Stimulated activated CD4-positive, alpha-beta T cell treated with anti-CD3 and anti-CD28 coated beads, Interleukin-12 subunit alpha, Interleukin-12 subunit beta, amount 100 ng/mL, for 24 hours (primary cell): ENCODE results near the gene KDM8.

Experiments used
- DNase-seq, 2 experiments: peaks; one replicate each; pipeline ENCODE4 v3.0.0-alpha.2; 2020; ENCODE audit warnings: low read depth in 2 of 2

KDM8 gene

GRCh38 chr16:27216297-27216885, 13.1 kb downstream of the KDM8 start:
- no peak for DNase-seq

GRCh38 chr16:27217256-27217655, 13.9 kb downstream of the KDM8 start:
- DNase-seq, result no peak

DNA sequence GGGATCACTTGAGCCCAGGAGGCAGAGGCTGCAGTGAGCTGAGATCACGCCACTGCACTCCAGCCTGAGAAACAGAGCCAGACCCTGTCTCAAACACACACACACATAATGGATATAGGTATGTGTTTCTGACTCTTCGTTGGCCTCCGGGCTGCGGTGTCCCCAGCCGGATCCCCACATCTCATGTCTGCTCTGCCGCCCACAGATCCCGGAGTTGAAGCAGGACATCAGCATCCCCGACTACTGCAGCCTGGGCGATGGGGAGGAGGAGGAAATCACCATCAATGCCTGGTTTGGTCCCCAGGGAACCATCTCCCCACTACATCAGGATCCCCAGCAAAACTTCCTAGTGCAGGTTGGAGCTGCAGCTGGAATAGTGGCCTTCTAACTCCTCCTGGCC, 15.4 kb downstream of the KDM8 start:
- DNase-seq, result no peak

- DNase-seq, result no peak
These were observed 15.8 kb downstream of the KDM8 start for GRCh38 chr16:27219161-27219560.

- no peak for DNase-seq
These were observed 16.8 kb downstream of the KDM8 start for GRCh38 chr16:27220120-27220519.

- no peak for DNase-seq
These were observed 17.2 kb downstream of the KDM8 start for GRCh38 chr16:27220527-27220926.

DNA sequence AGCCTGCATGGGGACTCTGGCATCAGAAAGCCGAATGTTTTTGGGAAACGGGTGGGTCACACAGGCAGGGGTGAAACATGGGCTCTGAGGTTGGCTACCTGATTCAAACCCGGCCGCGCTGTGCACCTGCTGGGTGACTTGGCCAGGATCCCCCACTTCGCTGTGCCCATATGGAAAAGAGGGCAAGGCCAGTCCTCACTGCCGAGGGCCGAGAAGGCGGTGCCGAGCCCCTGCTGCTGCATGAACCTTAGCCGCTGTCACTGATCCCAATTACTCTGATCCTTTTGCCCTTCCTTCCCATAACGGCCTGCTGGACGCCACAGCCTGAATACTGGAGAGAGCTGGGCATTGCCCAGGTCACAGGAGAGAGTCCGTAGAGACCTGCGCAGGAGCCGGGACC, 17.7 kb downstream of the KDM8 start:
- DNase-seq, result no peak

DNA sequence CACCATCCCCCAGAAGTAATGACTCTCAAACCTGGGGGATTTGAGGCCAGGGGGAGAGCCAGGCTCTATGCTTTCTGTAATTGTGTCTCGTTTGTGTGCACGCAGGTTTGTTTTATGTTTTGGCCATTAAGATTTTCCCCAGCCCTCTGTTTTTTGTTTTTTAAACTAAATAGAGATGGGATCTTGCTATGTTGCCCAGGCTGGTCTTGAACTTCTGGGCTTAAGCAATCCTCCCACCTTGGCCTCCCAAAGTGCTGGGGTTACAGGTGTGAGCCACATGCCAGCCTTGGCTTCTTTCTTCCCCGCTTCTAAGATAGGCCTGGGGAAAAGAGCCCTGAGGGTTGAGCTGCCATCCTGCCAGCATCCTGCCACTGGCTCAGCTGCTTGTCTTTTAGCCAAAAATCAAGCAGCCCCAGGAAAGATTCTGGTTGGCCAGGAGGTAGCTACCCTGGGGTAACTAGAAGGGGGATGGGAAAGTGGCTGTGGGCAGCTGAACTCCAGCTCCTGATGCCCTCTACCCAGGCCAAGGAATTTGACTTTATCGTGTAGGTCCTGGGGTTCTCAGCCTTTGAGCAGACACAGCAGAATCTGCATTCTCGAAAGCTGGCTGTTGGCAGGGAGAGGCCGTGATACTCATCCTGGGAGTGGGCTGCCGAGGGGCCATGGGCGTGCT, 18.4 kb downstream of the KDM8 start:
- DNase-seq, result no peak

GRCh38 chr16:27222249-27223225, 19.2 kb downstream of the KDM8 start:
- DNase-seq, result no peak

- DNase-seq, result no peak
These were observed 19.9 kb downstream of the KDM8 start for GRCh38 chr16:27223226-27223610.

DNA sequence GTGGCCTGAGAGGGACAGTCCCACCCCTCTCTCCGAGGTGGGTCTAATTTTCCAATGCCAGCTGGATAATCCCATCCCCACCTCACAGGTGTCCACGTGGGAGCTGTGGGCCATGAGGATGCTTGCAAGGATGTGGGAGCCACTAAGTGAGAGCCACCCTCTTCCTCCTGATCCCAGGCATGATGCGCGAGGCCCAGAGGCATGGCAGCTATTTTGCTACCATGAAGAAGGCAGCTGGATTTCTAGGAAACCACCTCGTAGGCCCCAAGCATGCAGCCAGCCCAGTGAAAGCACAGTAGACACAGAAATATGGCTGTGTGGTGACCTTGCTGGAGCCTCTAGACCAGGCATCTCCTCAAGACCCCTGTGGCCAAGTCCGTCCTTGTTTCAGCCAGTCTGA, 20.4 kb downstream of the KDM8 start:
- DNase-seq, result no peak

DNA sequence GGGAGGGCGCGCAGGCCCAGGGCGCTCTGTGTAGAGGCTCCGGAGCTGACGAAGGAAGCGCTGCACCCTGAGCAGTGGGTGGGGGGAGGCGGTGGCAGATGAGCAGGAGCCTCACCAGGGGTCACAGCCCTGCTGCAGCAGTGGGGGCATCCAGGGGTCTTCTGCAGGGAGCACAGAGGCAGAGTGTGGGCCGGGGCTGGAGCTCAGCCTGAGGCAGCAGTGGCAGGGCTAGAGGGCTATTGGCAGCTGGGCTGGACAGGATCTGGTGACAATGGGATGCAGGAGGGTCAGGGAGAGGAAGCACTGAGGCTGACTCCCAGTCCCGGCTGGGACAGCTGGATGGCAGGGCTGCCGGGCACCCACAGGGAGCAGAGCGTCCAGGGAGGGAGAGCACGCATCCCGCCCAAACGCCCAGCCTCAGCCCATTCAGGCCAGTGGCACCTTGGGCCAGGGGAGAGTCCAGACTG, 21.0 kb downstream of the KDM8 start:
- DNase-seq, result no peak

DNA sequence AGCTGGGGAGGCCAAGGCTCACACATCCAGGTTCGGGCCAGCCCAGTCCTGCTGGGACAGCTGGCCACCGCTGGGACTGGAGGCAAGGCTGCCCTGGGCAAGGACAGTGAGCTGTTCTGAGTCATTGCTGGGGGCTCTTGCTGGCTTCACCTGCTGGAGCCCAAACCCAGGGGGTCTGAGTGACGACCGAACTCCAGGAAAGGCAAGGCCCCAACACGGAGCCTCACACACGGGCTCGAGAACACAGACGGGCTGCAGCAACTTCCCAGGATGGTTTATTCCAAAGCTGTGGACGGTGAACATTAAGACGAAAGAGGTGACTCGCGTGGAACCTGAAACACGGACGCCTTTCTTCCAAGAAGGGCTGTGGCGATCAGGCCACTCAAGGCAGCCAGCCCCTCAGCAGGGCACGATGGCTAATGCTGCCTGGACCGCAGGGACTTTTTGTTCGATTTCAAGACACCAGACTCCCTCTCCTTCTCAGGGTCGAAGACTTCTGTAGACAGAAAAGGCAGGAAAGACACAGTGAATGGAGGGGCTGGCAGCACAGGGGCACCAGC, 21.5 kb downstream of the KDM8 start:
- DNase-seq, result no peak

DNA sequence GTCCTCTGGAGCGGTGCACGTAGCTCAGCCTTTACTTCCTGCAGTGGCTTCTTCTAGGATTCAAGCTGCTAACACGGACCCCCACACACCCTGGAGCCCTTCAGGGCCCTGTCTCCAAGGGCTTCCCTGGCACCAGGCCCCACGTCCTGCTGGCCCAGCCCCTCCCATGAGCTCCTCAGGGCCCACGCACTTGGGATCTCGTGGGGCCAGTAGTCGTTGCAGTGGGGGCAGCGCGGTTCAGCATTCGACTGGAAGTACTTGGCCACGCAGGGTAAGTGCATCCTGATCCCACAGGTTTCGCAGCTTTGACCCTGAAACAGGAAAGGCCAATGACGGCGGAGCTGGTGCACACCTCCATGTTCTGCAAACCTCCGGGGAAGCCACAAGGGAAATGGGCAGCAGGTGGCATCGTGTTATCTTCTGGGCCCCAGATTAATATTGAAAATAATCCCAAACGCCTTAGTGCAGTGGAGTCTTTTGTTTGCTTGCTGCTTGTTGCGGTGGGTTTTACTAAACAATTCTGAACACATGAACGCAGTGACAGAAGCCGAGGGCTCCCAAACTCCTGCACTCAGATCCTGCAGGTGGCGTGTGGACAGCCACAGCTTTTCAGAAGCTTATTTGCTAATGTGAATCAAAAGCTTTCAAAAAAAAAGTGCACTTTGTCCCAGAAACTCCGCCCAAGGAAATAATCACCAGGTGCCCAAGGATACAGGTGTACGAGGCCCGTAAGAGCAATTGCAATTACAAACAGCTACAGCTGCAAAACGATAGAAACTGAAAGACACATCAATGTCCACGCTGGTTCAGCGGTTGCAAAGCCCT, 22.4 kb downstream of the KDM8 start:
- DNase-seq, result no peak

DNA sequence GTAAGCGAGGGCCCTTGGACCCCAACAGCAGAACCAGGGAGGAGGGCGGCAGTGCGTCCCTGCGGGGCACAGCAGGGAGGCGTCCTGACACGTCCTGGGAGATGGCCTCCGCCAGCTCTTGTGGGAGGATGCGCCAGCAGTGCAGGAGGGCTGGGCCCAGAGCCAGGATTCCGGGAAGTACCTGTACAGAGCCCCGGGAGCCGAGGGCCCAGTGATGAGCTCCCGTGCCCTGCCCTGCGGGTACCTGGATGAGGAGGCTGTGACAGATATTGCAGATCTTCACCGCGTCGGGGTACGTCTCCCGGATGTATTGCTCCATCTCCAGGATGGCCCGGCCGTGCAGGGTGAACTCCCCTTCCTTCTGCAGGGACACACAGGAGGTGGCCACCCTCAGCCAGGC, 23.1 kb downstream of the KDM8 start:
- DNase-seq, result no peak

DNA sequence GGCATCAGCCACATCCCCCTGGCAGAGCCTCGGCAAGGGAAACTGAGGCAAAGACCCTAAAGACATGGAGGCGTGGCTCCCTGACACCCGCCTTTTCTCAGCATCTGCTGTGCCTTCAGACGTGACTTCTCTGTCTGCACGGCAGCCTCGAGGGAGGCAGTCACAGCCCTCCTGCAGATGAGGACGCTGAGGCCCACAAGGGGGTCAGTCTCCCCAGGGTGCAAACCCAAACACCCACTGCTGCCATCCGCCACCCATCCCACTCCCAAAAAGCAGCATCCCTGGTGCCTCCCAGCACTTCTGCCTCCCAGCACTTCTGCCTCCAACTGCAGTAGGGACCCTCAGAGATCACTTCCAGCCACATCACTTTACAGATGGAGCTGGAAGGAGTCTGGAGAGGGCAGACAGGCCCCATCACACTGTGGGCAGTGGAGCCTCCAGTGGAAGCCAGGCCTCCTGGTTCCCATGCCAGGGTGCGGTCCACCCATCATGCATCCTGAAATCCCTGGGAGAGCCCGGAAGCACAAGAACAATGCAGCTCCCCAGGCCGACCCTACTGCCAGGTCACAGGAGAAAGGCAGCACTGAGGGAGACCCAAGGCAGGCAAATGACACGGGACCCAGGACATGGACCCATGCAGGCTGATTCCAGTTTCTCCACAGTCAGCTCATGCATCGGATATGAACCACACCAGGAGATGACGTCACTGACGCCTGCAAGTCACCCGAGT, 23.8 kb downstream of the KDM8 start:
- DNase-seq, result no peak

DNA sequence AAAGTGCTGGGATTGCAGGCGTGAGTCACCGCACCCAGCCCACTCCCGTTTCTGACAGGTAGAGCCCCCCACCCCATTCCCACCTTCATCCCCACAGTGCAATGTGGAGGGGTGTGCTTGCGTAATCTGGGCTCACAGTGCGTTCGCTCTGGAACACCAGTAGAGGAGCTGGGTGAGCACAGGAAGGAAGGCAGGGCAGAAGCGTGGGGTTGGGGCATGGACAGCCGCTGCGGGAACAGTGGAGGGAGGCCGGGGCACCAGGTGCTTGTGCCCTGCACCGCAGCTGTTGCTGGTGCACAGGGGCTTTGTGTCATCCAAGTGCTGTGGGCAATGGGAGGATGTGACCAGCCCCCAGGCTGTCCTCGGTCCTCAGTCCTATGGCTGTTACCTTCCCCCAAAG, 24.7 kb downstream of the KDM8 start:
- DNase-seq, result no peak

GRCh38 chr16:27228621-27229501, 25.5 kb downstream of the KDM8 start:
- DNase-seq, result no peak

DNA sequence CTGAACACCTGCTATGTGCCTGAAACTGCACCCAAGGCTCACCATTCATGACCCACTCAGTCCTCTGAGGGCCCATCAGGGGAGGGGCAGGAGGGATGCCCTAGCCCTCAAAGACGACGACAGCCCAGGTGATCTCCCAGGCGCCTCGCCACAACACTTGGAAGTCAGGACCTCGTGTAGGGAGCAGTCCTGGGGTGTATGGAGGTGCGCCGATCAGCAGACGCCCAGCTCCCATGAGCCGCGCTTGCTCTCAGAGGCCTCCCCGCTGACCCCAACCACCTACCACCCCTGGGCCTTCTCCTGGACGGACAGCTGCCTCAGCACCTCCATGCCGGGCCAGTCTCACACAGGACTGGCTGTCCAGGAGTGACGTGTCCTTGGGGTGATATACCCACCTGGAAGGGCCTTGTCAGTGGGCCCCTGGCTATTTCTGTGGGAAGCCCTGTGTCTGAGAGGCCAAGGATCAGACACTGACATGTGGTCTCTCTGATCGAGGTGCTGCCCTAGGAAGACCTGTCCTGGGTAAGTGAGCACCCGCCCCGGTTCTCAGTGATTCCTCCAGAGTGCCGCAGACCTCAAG, 26.7 kb downstream of the KDM8 start:
- DNase-seq, result no peak
